A549 treated with AZD2906 at 1 μM for 4 hours (cell line): ENCODE measurements around the gene SIK1. TPM values are rescaled to one million over a fixed set of nuclear protein-coding genes. Genes with fewer than 3 reads are reported as not detected.

Experiments
- total RNA-seq: library from RNA; stranded (reverse); fragments of 200-300 nt; extraction: Qiagen RNA extraction; gene quantifications from 5 replicates; pipeline ENCODE4 v1.2.3, GENCODE V29; 2022

The SIK1 gene
- total RNA-seq: 15.3 to 21.6 TPM (median 16.4 TPM) in 5 replicates

GRCh38 chr21:43426404-43427241 lies at the start of gene SIK1:
Gene SIK1, minus strand, starts transcription at chr21:43427131. Its CDS starts 953 bp downstream, at chr21:43426178.

Other genes starting within 250 kb of the SIK1 start
- gene HSF2BP, start 232.4 kb upstream of the SIK1 start, total RNA-seq: 1.6 to 2.4 TPM (median 2.1 TPM) in 5 replicates
- gene RRP1B, start 232.4 kb upstream of the SIK1 start, total RNA-seq: 34.2 to 41.8 TPM (median 35.9 TPM) in 5 replicates